OCI-LY1 (cell line): ENCODE measurements around the gene ZNF79.

Experiments
- H2AFZ ChIP-seq: fragments of 200-600 bp; sonication (generic), shearing (Covaris generic); 2 replicates; pipeline ENCODE4 v1.6.0; 2014; ENCODE audit warnings: antibody characterized with exemption, mild to moderate bottlenecking, low read length
- H3F3A ChIP-seq: fragments of 200-600 bp; sonication (generic), shearing (Covaris generic); 2 replicates; pipeline ENCODE4 v1.6.0; 2014; ENCODE audit warnings: mild to moderate bottlenecking, antibody characterized with exemption, low read length, moderate library complexity; ENCODE audit not compliant: insufficient read depth
- H3K27ac ChIP-seq: fragments of 200-600 bp; sonication (generic); 2 replicates; pipeline ENCODE4 v1.5.1; 2014; ENCODE audit warnings: low read length, mixed run types, mild to moderate bottlenecking, low read depth; ENCODE audit not compliant: poor library complexity, severe bottlenecking
- H3K27me3 ChIP-seq: fragments of 200-600 bp; sonication (generic); 2 replicates; pipeline ENCODE4 v1.6.0; 2014; ENCODE audit warnings: antibody characterized with exemption, mild to moderate bottlenecking, low read length, moderate library complexity; ENCODE audit not compliant: insufficient read depth
- H3K36me3 ChIP-seq: fragments of 200-600 bp; sonication (generic); 2 replicates; pipeline ENCODE4 v1.6.1; 2014; ENCODE audit warnings: mild to moderate bottlenecking, antibody characterized with exemption, low read length, moderate library complexity, mixed read lengths; ENCODE audit not compliant: insufficient read depth
- H3K4me1 ChIP-seq: fragments of 200-600 bp; sonication (generic); 2 replicates; pipeline ENCODE4 v1.5.1; 2014; ENCODE audit warnings: mild to moderate bottlenecking, low read length, moderate library complexity; ENCODE audit not compliant: insufficient read depth, severe bottlenecking
- H3K4me2 ChIP-seq: fragments of 200-600 bp; sonication (generic), shearing (Covaris generic); 2 replicates; pipeline ENCODE4 v1.6.1; 2014; ENCODE audit warnings: low read length
- H3K4me3 ChIP-seq: fragments of 200-600 bp; sonication (generic); 2 replicates; pipeline ENCODE4 v1.5.1; 2014; ENCODE audit warnings: low read length, low read depth, mild to moderate bottlenecking, mixed read lengths; ENCODE audit not compliant: poor library complexity, severe bottlenecking
- H3K79me2 ChIP-seq: fragments of 200-600 bp; shearing (Covaris generic); 2 replicates; pipeline ENCODE4 v1.6.1; 2016; ENCODE audit warnings: mixed run types, low read length, mixed read lengths; ENCODE audit not compliant: insufficient read depth
- H3K9ac ChIP-seq: fragments of 200-600 bp; sonication (generic), shearing (Covaris generic); 2 replicates; pipeline ENCODE4 v1.6.1; 2014; ENCODE audit warnings: mild to moderate bottlenecking, low read length, mixed read lengths
- H3K9me2 ChIP-seq: fragments of 200-600 bp; sonication (generic), shearing (Covaris generic); 2 replicates; pipeline ENCODE4 v1.6.1; 2014; ENCODE audit warnings: low read depth, mild to moderate bottlenecking, low read length, mixed read lengths
- H3K9me3 ChIP-seq: fragments of 200-600 bp; shearing (Covaris generic); 2 replicates; pipeline ENCODE4 v1.6.1; 2014; ENCODE audit warnings: low read length, mixed read lengths
- H4K20me1 ChIP-seq: fragments of 200-600 bp; sonication (generic), shearing (Covaris generic); 2 replicates; pipeline ENCODE4 v1.6.0; 2016; ENCODE audit warnings: mild to moderate bottlenecking, low read length; ENCODE audit not compliant: insufficient read depth
- EZH2 ChIP-seq: fragments of 200-600 bp; sonication (generic), shearing (Covaris generic); IDR thresholded peaks from 2 replicates; pipeline ENCODE4 v1.8.0; 2017; ENCODE audit warnings: borderline replicate concordance, mixed run types, mild to moderate bottlenecking, antibody characterized with exemption, low read length, moderate library complexity, mixed read lengths
- TF ChIP-seq, protein P1 (sequence below): fragments of 200-600 bp; sonication (generic), shearing (Covaris generic); IDR thresholded peaks from 2 replicates; pipeline ENCODE4 v1.5.1; 2017; ENCODE audit warnings: mild to moderate bottlenecking, antibody characterized with exemption, low read length, moderate library complexity, mixed read lengths

ZNF79 gene

DNA sequence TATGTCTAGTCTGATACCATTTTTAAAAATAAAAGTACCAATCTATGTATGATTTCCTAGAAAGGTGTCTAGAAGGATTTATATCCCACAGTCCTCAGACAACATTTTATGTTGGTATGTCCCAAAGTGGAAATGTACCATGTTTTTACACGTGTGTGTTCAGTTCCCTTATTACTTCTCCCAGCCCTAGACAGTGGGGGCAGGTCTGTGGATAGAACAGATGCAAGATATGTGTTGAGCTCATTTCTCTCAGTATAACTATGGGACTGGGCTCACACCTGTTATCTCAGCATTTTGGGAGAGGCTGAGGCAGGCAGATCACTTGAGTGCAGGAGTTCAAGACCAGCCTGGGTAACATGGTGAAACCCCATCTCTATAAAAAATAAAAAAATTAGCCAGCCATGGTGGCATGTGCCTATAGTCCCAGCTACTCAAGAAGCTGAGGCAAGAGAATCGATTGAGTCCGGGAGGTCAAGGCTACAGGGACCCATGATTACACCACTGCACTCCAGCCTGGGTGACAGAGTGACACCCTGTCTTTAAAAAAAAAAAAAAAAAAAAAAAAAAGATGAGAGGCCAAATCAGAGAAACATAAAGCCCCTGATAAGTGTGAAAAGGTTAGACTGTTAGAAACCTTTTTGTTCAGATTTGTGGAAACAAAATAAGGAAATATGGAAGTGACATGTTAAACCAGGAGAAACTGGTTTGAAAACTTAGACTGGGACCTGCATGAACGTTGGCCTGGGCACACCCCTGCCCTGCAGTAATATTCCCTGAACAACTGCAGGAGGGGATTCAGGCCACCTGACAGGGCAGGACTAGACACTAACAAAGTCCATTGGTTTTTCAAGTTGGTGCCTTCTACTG, 34.6 kb upstream of the ZNF79 start:
- H3F3A ChIP-seq = no peaks in the 10 kb centered on the region
- H3K9ac ChIP-seq = no peak overlapping the region
- no peak overlapping the region for H3K27ac ChIP-seq
- no peak for TF ChIP-seq EZH2
- TF ChIP-seq, protein P1, sequence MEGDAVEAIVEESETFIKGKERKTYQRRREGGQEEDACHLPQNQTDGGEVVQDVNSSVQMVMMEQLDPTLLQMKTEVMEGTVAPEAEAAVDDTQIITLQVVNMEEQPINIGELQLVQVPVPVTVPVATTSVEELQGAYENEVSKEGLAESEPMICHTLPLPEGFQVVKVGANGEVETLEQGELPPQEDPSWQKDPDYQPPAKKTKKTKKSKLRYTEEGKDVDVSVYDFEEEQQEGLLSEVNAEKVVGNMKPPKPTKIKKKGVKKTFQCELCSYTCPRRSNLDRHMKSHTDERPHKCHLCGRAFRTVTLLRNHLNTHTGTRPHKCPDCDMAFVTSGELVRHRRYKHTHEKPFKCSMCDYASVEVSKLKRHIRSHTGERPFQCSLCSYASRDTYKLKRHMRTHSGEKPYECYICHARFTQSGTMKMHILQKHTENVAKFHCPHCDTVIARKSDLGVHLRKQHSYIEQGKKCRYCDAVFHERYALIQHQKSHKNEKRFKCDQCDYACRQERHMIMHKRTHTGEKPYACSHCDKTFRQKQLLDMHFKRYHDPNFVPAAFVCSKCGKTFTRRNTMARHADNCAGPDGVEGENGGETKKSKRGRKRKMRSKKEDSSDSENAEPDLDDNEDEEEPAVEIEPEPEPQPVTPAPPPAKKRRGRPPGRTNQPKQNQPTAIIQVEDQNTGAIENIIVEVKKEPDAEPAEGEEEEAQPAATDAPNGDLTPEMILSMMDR = no peak
- no peaks in the 10 kb centered on the region for H3K36me3 ChIP-seq
- no peak overlapping the region for H3K4me2 ChIP-seq
- H2AFZ ChIP-seq = no peak overlapping the region
- H4K20me1 ChIP-seq = no peaks in the 10 kb centered on the region
- H3K9me2 ChIP-seq = no peaks in the 10 kb centered on the region
- H3K4me3 ChIP-seq = no peak overlapping the region
- H3K9me3 ChIP-seq = no peaks in the 10 kb centered on the region
- peaks cover 4% of the 10 kb centered on the region for H3K4me1 ChIP-seq
- H3K79me2 ChIP-seq = no peaks in the 10 kb centered on the region
- H3K27me3 ChIP-seq = no peaks in the 10 kb centered on the region

DNA sequence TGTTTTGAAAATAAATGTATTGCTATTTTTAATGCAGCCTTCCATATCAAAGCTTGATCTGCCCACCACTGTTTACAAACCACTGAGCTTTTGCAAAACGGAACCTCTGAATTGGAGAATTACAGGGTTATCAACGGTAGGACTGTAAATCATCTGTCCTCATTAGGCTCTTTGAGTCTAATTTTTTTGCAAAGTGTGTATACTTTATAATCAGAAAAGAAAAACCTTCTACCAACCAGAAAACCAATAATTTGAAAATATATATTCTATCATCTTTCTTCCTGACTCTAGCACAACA, 34.0 kb upstream of the ZNF79 start:
- Histone ChIP-seq H3K9me2 (no peaks in the 10 kb centered on the region), H3K36me3 (no peaks in the 10 kb centered on the region), H3K9me3 (no peaks in the 10 kb centered on the region), H3K79me2 (no peaks in the 10 kb centered on the region), H3K4me2 (no peak overlapping the region), H3K4me3 (no peak overlapping the region), H3F3A (no peaks in the 10 kb centered on the region), H2AFZ (no peak overlapping the region), H3K27ac (no peak overlapping the region), H4K20me1 (no peaks in the 10 kb centered on the region), H3K9ac (no peak overlapping the region), H3K4me1 (peaks cover 4% of the 10 kb centered on the region), H3K27me3 (no peaks in the 10 kb centered on the region)
- TF ChIP-seq, protein P1 = no peak
- TF ChIP-seq EZH2 = no peak

DNA sequence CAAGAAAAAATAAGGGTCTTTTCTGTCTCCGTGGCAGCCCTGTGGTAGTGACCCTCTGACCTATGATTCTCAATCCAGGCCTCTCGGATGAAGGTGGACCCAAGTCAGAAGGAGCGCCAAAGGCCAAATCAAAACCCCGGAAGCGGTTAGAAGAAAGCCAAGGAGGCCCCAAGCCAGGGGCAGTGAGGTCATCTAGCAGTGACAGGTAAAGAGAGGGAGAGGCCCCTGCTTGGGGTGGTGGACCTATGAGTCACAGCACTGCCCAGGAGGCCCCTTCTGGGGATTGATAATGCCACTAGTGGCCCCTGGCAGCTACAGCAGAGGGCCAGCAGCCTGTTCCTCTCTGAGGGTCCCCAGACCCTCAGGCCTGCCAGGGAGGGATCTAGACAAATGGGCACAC, 33.6 kb upstream of the ZNF79 start:
- Histone ChIP-seq H3K79me2 (no peaks in the 10 kb centered on the region), H2AFZ (no peak overlapping the region), H3K4me2 (no peak overlapping the region), H3K4me1 (peaks cover 4% of the 10 kb centered on the region), H4K20me1 (no peaks in the 10 kb centered on the region), H3K27ac (no peak overlapping the region), H3K27me3 (no peaks in the 10 kb centered on the region), H3K9me2 (no peaks in the 10 kb centered on the region), H3F3A (no peaks in the 10 kb centered on the region), H3K9ac (no peak overlapping the region), H3K9me3 (no peaks in the 10 kb centered on the region), H3K4me3 (no peak overlapping the region), H3K36me3 (no peaks in the 10 kb centered on the region)
- no peak for TF ChIP-seq EZH2
- TF ChIP-seq, protein P1 = no peak
